Anterior cingulate cortex (tissue), 58 donors: Measurements from ENCODE around the gene RELT.

Experiments used
- DNase-seq, 58 donors: peaks; one replicate each; lab custom pipeline; 2025; lab: John Stamatoyannopoulos, UW

The RELT gene, protein sequence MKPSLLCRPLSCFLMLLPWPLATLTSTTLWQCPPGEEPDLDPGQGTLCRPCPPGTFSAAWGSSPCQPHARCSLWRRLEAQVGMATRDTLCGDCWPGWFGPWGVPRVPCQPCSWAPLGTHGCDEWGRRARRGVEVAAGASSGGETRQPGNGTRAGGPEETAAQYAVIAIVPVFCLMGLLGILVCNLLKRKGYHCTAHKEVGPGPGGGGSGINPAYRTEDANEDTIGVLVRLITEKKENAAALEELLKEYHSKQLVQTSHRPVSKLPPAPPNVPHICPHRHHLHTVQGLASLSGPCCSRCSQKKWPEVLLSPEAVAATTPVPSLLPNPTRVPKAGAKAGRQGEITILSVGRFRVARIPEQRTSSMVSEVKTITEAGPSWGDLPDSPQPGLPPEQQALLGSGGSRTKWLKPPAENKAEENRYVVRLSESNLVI

DNA sequence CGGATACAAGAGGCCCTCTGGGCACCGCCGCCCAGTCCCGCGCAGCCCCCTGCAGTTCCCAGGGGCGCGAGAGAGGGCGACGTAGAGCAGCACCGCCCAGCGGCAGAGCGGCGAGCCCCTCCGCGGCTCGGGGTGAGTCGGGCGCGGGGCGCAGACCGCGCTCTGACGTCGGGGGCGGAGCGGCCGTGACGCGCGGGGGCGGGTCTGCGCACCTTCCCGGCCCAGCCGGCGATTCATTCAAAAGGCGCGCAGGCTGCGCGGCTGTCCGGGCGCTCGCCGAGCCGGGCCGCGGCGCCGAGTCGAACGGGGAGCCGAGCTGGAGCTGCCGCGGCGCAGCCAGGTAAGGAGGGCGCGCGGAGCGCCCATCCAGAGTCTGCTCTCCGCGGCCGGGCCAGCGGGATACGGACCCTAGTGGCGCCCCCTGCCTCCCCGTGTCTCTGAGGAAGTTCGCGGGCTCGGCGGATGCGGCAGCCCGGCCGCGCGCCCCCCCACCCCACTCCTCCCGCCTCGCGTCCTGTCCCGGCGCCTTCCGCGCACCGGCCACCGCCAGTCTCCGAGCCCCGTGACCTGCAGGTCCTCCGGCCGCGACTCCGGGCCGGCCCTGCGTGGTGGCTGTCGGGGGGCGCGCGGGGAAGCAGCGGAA lies at the start of gene RELT:
Gene RELT (plus strand): TSS at position 240 of the 643 bp plus-strand sequence. CDS start 12,738 bp downstream, outside the sequence.
- peak in 54 of 58 donors; percentile 50 to 88 (median 78) for DNase-seq

DNA sequence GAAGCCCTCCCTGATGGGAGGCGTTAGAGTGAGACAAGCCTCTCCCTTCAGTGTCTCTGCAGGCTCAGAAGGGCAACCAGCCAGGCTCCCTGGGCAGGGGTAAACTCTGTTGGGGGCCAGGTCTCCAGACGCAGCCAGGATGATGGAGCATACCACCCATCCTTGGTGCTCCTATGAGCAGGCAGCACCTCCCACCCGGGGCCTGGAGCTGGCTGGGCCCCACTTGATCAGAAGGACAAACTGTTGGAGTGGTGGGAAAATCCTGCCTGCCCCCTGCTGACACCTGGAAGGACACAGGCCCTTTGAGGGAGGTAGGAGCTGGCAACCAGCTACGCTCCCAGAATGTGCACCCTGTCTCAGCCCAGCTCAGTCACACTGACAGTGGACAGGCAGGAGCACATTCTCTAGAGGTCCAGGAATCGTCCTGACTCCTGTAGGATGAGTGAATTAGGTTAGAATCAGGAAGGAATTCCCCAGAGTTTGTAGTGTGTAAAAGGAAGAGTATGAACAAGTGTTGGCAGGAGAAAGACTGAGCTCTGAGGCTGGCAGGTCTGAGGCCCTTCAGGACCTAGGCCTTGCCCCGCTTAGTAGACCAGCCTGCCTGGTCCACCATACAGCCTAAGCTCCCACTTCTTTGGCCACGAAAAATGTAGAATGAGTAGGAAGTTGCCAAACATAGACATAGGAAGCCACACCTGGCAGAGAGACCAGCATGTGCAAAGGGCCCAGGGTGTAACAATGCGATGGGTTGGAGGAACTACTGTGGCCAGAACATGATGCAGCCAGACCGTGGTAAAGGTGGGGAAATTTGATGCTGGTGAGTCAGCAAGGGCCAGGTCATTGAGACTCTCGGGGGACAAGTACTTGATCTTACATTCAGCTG lies 49.0 kb upstream of the RELT start:
- no peak for DNase-seq

DNA sequence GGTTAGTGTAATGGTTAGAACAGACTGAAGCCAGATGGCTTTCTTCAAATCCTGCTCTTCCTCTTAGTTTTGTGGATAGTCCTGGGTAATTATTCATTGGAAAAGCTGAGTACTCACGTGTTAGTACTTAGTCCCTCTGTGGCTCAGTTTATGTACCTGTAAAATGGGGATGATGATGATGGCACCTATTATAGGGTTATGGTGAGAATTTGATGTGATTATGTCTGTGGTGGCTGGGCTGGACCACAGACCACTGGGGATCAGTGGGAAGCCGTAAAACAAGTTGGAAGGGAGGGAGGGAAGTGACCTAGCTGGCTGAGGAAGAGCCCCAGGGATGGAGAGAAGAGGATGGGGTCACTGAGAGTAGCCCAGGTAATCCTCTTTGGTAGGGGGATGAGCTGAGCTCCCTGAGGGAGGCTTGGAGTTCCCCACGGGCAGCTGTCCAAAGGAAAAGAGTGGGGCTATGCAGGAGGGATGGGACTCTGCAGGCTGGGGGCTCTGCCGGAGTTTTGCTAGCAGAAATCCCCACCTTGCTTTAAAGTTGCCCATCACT lies 48.3 kb upstream of the RELT start:
- DNase-seq = no peak

GRCh38 chr11:73330569-73331093 lies 45.6 kb upstream of the RELT start:
- no peak for DNase-seq

DNA sequence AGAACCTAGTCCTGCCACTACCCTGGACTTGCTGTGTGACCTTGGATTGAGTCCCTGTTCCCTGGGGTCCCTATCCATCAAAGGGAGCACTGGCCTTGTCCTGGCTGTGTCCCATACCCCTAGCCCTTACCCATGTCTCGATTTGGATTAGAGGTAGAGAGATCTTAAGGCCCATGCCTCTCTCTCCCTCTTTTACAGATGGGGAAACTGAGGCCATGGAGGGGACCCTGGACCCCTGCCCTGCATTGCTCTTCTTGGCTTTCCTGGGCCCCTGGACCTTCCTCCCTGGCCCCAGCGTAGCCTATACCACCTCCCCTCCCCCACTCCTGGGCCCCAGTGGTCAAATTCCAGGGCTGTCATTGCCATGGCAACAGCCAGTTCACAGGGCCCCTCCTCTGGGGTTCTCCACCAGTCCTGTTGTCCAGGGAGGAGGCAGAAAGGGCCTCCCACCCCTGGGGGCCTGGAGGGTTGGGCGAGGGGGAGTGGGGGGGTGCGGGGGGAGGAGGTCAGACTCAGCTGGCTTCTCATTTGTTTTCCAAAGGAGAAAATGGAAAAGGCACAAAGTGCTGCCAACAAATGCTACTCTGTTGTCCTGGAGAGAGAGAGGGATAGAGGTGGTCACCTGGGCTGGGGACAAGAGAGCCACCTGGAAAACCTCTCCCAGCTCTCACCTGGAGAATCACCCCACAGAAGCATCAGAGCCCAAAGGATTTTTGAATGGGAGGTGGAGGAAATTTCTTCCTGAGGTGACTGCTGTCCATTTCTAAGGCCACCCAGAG lies 44.9 kb upstream of the RELT start:
- no peak for DNase-seq

DNA sequence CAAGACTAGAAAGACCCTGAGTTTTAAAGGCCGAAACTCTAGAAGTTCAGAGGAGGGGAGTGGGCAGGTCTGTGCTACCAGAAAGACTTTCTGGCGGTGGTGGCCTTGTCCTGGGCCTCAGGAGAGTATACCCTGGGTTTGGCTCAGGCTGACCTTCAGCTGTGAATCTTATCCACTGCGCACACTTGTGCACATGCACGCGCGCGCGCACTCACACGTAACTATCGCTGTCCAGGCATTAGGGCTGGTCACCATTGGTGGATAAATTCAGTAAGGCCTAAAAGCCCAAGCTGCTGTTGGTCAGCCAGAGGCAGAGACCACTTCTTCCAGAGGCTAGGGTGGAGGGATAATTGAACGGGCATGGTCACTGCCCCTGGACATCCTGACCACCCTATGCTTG lies 43.0 kb upstream of the RELT start:
- no peak for DNase-seq

GRCh38 chr11:73333640-73334383 lies 42.4 kb upstream of the RELT start:
- DNase-seq = no peak

GRCh38 chr11:73334384-73335203 lies 41.6 kb upstream of the RELT start:
- peak in 4 of 58 donors; percentile 29 to 58 (median 40) for DNase-seq

GRCh38 chr11:73335204-73335923 lies 40.8 kb upstream of the RELT start:
- peak in 56 of 58 donors; percentile 20 to 91 (median 68) for DNase-seq

DNA sequence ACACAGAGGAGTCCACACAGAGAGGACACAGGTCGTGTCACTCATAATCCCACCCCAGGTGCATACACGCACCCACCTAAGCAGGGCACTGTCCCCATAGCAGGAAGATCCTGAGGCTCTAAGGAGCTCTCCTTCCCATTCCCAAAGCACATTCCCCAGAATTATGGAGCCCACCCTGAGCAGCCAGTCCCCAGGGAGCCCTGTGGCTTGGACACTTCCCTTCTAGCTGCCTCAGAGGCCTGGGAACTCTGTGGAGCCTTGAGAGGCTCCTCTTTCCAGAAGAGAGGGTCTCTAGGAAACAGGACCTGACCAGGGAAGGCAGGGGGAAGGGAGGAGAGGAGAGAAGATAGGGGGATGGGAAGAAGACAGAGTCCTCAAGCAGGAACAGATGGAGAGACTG lies 38.4 kb upstream of the RELT start:
- no peak for DNase-seq

DNA sequence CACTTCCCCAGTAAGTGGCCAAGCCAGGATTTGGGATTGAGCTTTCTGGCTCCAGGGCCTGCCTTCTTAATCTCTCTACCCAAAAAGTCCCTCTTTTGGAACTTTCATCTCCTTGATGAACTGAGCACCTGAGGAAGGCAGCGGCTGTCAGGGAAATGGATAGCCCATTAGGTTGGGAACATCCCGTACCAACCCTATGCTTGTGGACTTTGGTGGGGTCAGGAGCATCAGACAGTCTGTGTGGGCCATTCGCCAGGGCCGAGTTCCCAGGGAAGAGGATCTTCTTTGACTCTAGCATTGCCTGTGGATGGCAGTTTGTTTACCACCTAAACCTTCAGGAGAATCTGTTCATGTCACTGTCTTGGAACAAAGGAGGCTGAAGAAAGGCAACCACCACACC lies 37.9 kb upstream of the RELT start:
- no peak for DNase-seq

DNA sequence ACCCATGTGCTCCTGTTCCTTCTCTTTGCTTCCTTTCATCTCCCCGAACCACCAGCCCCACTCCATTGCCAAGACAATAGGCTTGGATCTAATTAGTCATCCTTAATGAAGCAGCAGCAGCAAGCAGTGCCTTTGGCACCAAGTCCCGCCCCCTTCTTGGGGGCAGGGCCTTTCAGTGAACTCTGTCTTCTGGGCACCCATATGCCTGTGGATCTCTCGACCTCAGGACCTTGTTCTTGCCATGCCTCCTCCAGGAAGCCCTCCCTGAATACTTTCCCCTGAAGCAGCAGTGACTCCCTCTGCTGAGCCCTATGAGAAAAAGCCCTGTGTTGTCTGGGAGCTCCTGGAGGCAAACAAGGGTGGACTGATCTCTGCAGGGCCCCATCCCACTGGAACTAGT lies 36.0 kb upstream of the RELT start:
- no peak for DNase-seq

DNA sequence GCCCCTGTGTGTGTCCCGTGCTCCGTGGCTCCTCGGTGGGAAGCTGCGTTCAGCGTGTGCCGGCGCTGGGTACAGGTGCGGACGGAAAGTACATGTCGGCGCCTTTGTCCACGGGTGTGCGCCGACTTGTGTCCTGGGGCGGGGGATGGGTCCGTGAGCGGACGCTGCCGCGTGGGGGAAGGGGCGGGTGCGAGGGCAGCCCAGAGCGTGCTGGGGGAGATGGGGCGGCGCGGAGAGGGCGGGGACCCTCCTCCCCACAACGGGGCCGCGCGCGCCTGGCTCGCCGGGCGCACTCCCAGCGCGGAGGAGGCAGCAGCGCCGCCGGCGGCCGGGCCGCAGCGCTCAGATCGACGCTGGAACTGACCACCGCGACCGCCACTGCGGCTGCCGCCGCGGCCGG lies 33.6 kb upstream of the RELT start:
- DNase-seq = peak in 19 of 58 donors; percentile 14 to 63 (median 39)

DNA sequence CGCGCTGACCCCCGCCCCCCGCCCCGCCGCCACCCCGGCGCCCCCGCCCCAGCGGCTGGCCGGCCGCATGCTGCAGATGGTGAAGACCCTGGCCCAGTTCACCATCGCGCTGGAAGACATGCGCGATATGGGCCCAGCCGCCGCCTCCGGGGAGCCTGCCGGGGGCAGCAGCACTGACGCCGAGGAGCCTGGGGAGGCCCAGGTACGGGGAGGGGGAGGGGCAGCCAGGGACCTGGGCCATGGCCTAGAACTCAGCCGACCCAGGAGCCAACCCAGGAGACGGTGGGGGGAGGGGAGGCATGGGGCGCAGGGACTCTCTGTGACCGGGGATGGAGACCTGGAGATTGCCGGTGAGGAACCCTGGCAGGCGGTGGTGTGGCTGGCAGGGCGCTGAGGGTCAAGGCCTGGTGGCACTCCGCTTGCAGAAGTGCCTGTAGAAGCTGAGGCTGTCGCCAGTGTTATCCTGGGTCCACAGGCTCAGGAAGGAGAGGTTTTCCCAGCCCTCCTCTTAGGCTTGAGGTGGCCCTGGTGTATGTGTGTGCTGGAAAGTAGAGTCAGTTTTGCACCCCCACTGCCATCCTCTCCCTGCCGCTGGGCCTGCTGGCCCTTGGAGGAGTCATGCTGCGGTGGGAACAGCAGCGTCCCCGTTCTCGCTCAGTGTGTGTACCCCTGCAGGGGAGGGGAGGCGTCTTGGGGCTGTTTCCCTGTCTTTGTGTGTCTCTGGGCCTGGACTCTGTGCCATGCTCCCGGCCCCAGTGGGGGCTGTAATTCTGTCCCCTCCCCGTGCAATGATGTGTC lies 32.9 kb upstream of the RELT start:
- DNase-seq = peak in 5 of 58 donors; percentile 10 to 65 (median 61)

GRCh38 chr11:73344191-73344607 lies 32.0 kb upstream of the RELT start:
- peak in 39 of 58 donors; percentile 11 to 77 (median 50) for DNase-seq

DNA sequence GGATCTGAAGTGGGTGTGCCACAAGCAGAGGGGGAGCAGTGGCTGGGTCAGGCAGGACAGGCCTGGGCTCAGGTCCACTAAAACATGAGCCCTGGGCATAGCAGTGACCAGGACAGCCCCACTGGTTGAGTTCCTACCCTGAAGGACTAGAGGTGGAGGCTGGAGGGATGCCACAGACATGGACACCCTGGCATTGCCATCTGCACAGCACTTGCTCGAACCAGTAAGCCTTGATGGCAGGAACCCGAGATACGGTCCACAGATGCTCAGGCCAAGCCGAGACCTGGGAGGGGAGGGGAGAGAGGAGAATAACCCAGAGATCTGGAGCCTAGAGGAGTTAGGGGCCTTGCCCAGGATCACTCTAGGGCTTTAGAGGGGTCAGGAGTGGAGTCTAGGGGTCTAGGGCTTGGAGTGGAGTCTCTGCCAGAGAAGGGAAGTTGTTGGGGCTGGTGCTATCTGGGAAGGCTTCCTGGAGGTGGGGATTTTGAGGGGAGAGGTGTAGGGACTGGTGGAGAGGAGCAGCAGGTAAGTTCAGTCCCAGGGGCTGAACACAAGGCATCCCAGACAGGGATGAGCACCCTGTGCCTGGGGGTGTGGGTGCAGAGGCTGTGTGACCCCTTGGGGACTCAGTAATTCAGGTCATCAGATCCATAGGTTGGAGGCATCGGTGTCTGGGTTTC lies 30.6 kb upstream of the RELT start:
- no peak for DNase-seq
